ENCODE data around the gene SEC63. TPM values are rescaled to one million over a fixed set of nuclear protein-coding genes. Genes with fewer than 3 reads are reported as not detected.

The SEC63 gene
- total RNA-seq = 20.1 and 24.7 TPM in 2 replicates

GRCh38 chr6:107957909-107958688 is at the start of gene SEC63:
Gene SEC63, minus strand, starts transcription at chr6:107958208. Its CDS starts 199 bp downstream, at chr6:107958009.

Other genes with a start within 250 kb of the SEC63 start
- gene SCML4, start 133.9 kb downstream of the SEC63 start, total RNA-seq = not detected in 2 replicates
- gene OSTM1, start 116.5 kb upstream of the SEC63 start, total RNA-seq = 32.7 and 41.2 TPM in 2 replicates
- not detected in 2 replicates for gene NR2E1, start 207.8 kb upstream of the SEC63 start, total RNA-seq